Gastroesophageal sphincter (tissue), 3 donors: ENCODE measurements around the gene LRRC49.

Source experiments
- EP300 ChIP-seq: sonication (generic); formaldehyde crosslinking; IDR thresholded peaks from one replicate; pipeline ENCODE4 v1.6.1; 2017; ENCODE audit warnings: antibody characterized with exemption, mild to moderate bottlenecking
- TF ChIP-seq, protein P1 (sequence below), 4 experiments: fragments of 200-600 bp in 2 of 4; fragments of 450-650 bp in 2 of 4; sonication (generic) in 1 of 4; IDR thresholded peaks; one replicate each; pipeline ENCODE4 v1.5.1; 2017 to 2019; ENCODE audit warnings: antibody characterized with exemption in 4 of 4, mild to moderate bottlenecking in 2 of 4, moderate library complexity in 2 of 4

DNA sequence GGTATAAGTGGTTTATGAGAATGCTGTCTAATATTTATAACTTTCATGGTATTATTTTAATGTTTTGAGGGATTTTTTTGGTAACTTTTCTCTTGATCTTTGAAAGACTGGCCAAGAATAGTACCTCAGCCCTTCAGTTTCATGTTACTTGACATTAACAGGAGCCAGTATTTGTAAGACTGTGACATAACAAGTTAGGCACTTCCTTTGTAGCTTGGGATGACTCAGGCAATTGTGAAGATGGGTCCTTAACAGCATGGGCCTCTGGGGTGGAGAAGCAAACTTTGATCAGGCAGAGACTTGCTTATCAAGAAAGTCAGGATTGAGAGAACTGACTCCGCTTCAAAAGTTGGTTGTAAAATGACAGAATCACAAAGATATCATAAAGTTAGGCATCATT, 9.5 kb downstream of the LRRC49 start:
- TF ChIP-seq EP300 = no peak
- TF ChIP-seq, protein P1, sequence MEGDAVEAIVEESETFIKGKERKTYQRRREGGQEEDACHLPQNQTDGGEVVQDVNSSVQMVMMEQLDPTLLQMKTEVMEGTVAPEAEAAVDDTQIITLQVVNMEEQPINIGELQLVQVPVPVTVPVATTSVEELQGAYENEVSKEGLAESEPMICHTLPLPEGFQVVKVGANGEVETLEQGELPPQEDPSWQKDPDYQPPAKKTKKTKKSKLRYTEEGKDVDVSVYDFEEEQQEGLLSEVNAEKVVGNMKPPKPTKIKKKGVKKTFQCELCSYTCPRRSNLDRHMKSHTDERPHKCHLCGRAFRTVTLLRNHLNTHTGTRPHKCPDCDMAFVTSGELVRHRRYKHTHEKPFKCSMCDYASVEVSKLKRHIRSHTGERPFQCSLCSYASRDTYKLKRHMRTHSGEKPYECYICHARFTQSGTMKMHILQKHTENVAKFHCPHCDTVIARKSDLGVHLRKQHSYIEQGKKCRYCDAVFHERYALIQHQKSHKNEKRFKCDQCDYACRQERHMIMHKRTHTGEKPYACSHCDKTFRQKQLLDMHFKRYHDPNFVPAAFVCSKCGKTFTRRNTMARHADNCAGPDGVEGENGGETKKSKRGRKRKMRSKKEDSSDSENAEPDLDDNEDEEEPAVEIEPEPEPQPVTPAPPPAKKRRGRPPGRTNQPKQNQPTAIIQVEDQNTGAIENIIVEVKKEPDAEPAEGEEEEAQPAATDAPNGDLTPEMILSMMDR (IDR thresholded peaks at IDR 0.05) = no peak
